Stimulated activated effector memory CD8-positive, alpha-beta T cell treated with anti-CD3 and anti-CD28 coated beads, Interleukin-12 subunit alpha, Interleukin-12 subunit beta, amount 100 ng/mL, for 72 hours (primary cell): ENCODE data around the gene ARHGEF25.
"Not testable (repeated sequence)": the region's sequence is repeated elsewhere in the genome, so short reads cannot be mapped to it uniquely, and the experiment has no call there.

ENCODE experiments used
- ATAC-seq: fragments of 150-1000 bp; cut with Tn5 transposase; 2 replicates; pipeline ENCODE4 v1.10.0; 2021
- DNase-seq, 2 donors: peaks; one replicate each; pipeline ENCODE4 v3.0.0; 2021 to 2022; ENCODE audit warnings: low spot score in 2 of 2
- H3K27ac Mint-ChIP-seq: one replicate; pipeline ENCODE4 v1.8.0; 2022; ENCODE audit warnings: mild to moderate bottlenecking, mixed read lengths
- H3K36me3 Mint-ChIP-seq: one replicate; pipeline ENCODE4 v1.8.0; 2022; ENCODE audit warnings: mild to moderate bottlenecking, mixed read lengths
- H3K4me1 Mint-ChIP-seq: one replicate; pipeline ENCODE4 v1.8.0; 2022; ENCODE audit warnings: mixed read lengths
- H3K4me3 Mint-ChIP-seq: one replicate; pipeline ENCODE4 v1.8.0; 2022; ENCODE audit warnings: mild to moderate bottlenecking, mixed read lengths
- H3K9me3 Mint-ChIP-seq: one replicate; pipeline ENCODE4 v1.8.0; 2022; ENCODE audit warnings: mixed read lengths

ARHGEF25 gene

GRCh38 chr12:57656408-57656807 is 45.2 kb downstream of the ARHGEF25 start:
- not testable (repeated sequence) for H3K36me3 Mint-ChIP-seq, ATAC-seq

GRCh38 chr12:57657744-57658143 is 46.5 kb downstream of the ARHGEF25 start:
- Mint-ChIP-seq H3K36me3 (no peaks in the 10 kb centered on the region), H3K4me1 (no peaks in the 10 kb centered on the region), H3K9me3 (no peaks in the 10 kb centered on the region), H3K27ac (no peak overlapping the region), H3K4me3 (no peak overlapping the region)
- DNase-seq (no peak), ATAC-seq (no peak)

More at GRCh38 chr12:57656408-57656807, 45.2 kb downstream of the ARHGEF25 start:
- not testable (repeated sequence) for H3K4me1 Mint-ChIP-seq, H3K27ac Mint-ChIP-seq, H3K4me3 Mint-ChIP-seq, DNase-seq, H3K9me3 Mint-ChIP-seq

GRCh38 chr12:57658890-57659289 is 47.7 kb downstream of the ARHGEF25 start:
- no peaks in the 10 kb centered on the region for H3K9me3 Mint-ChIP-seq
- ATAC-seq = no peak

GRCh38 chr12:57661376-57661775 is 50.1 kb downstream of the ARHGEF25 start:
- Mint-ChIP-seq H3K4me3 (no peak overlapping the region), H3K27ac (no peak overlapping the region), H3K4me1 (no peaks in the 10 kb centered on the region), H3K9me3 (no peaks in the 10 kb centered on the region), H3K36me3 (no peaks in the 10 kb centered on the region)
- ATAC-seq (no peak), DNase-seq (no peak)

More at GRCh38 chr12:57658890-57659289, 47.7 kb downstream of the ARHGEF25 start:
- Mint-ChIP-seq H3K4me1 (no peaks in the 10 kb centered on the region), H3K36me3 (no peaks in the 10 kb centered on the region), H3K27ac (no peak overlapping the region), H3K4me3 (no peak overlapping the region)
- DNase-seq = no peak

- H3K4me3 Mint-ChIP-seq, DNase-seq, H3K9me3 Mint-ChIP-seq, H3K4me1 Mint-ChIP-seq, H3K36me3 Mint-ChIP-seq, H3K27ac Mint-ChIP-seq, ATAC-seq: not testable (repeated sequence)
Measured at GRCh38 chr12:57665066-57665820, 54.0 kb downstream of the ARHGEF25 start.
